ENCODE results near the gene SRSF10.

GRCh38 chr1:24021403-24022266 is 41.5 kb upstream of the SRSF10 start:
- TF ChIP-seq MYC (IDR thresholded peaks at IDR 0.05; ENCODE audit: low read depth, low read length) (no peak), CTCF (IDR thresholded peaks at IDR 0.05; ENCODE audit: low read depth, low read length) (no peak), POLR2A (IDR thresholded peaks at IDR 0.05; ENCODE audit: extremely low read depth, insufficient read length) (no peak)

All from NB4 (cell line).